Tibial nerve (tissue), 4 donors: ENCODE measurements around the gene TRAPPC2L.

Source experiments
- EP300 ChIP-seq, 2 donors: sonication (generic); formaldehyde crosslinking; IDR thresholded peaks; one replicate each; pipeline ENCODE4 v1.6.1; 2017; ENCODE audit warnings: antibody characterized with exemption in 2 of 2, mild to moderate bottlenecking in 1 of 2
- POLR2A ChIP-seq, 2 donors: fragments of 450-650 bp; IDR thresholded peaks; one replicate each; pipeline ENCODE4 v1.6.1; 2017; ENCODE audit warnings: antibody characterized with exemption in 2 of 2, mild to moderate bottlenecking in 2 of 2, moderate library complexity in 2 of 2
- TF ChIP-seq, protein P1 (sequence below), 5 experiments: fragments of 200-600 bp in 3 of 5; fragments of 450-650 bp in 2 of 5; sonication (generic) in 3 of 5; IDR thresholded peaks; one replicate each; pipeline ENCODE4 v1.5.1; 2016 to 2019; ENCODE audit warnings: antibody characterized with exemption in 5 of 5, mild to moderate bottlenecking in 3 of 5, moderate library complexity in 2 of 5

DNA sequence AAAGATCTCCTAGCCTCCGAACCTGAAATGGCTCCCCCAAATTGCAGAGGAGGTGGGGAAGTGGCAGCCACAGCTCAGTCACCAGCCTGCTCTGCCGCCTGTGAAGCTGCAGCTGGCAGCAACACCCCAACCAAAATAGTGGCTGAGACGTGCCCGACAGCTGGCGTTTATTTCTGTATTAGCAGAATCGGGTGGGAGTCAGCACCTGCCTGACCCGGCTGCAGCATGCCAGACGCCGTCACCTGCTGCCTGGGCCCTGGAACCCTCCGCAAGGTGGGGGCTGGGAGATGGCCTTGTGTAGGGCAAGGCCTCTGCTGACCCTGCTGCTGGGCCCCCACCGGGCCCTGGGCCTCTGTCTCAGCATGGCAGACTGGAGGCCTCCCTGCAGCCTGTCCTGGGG lies 27.0 kb downstream of the TRAPPC2L start:
- no peak for TF ChIP-seq POLR2A (IDR thresholded peaks at IDR 0.05)
- TF ChIP-seq, protein P1, sequence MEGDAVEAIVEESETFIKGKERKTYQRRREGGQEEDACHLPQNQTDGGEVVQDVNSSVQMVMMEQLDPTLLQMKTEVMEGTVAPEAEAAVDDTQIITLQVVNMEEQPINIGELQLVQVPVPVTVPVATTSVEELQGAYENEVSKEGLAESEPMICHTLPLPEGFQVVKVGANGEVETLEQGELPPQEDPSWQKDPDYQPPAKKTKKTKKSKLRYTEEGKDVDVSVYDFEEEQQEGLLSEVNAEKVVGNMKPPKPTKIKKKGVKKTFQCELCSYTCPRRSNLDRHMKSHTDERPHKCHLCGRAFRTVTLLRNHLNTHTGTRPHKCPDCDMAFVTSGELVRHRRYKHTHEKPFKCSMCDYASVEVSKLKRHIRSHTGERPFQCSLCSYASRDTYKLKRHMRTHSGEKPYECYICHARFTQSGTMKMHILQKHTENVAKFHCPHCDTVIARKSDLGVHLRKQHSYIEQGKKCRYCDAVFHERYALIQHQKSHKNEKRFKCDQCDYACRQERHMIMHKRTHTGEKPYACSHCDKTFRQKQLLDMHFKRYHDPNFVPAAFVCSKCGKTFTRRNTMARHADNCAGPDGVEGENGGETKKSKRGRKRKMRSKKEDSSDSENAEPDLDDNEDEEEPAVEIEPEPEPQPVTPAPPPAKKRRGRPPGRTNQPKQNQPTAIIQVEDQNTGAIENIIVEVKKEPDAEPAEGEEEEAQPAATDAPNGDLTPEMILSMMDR (IDR thresholded peaks at IDR 0.05) = no peak
- no peak for TF ChIP-seq EP300 (IDR thresholded peaks at IDR 0.05)
